ENCODE results near the gene PLA2G2C.

- no peak for TF ChIP-seq CTCF (IDR thresholded peaks at IDR 0.05)
- no peak for TF ChIP-seq POLR2A (IDR thresholded peaks at IDR 0.05)
Measured at GRCh38 chr1:20190256-20191160, 4.2 kb upstream of the PLA2G2C start.
